ENCODE data around the gene FOLR1.

- TF ChIP-seq CTCF (IDR thresholded peaks at IDR 0.05; ENCODE audit: low read length) = no peak
- no peak for TF ChIP-seq EZH2 (optimal IDR thresholded peaks at IDR 0.05; ENCODE audit: low read depth, low read length)
Observed at GRCh38 chr11:72238492-72239312, 46.8 kb downstream of the FOLR1 start.

Data from MM.1S (cell line).